ENCODE results near the gene LTF. TPM values are rescaled to one million over a fixed set of nuclear protein-coding genes. Genes with fewer than 3 reads are reported as not detected.

LTF gene
- 1 to 10 TPM; 1.2 to 1.4 (median 1.2) TPM for total RNA-seq
- long read RNA-seq, donor 1: 0 reads
- long read RNA-seq, donor 2: 0 reads

DNA sequence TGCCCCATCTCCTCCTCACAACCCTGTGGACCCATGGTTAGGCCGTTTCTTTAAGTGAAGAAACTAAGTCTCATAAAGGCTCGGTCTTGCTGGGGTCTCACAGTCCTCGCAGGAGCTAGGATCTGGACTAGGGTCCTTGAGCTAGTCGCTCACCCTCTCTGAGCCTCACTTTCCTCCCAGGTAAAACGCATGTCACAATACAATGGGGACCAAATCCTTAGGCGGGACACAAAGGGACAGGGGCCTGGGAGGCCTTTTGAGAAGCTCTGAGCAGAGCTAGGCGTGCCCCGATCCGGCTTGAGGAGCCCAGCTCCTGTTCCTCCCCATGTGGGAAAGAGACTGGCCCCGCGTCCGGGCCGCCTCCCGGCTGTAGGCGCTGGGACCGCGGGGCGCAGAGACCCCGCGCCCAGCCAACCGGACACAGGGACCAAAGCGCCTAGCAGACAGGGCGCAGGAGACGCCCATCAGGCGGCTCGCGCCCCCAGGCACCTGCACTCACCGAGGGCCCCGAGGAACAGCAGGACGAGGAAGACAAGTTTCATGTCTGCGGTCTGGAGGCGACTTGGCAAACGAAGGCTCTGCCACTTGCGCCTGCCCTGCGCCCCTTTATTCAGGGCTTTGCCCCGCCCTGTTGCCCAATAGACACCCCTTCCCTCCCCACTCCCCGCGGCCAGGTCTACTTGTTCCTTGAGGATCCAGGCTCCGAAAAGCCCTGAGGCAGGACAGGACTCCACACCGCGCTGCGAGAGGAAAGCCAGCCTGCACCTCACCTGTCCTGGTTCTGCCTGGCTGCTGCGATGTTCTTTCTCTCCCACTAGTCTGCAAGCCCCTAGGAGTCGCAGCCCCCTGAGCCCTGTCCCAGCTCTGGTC, at the start of gene LTF:
LTF (minus strand) TSS at position 580 of the 870 bp plus-strand sequence; CDS start at position 542, 38 bp downstream.
- Histone ChIP-seq H3K4me3 (no peak within 1 kb of the TSS), H3K9me3 (no peaks in the 10 kb centered on the region), H3K36me3 (ENCODE audit: low read depth) (no peaks in the 10 kb centered on the region), H3K4me1 (ENCODE audit: low read depth) (no peaks in the 10 kb centered on the region)
- TF ChIP-seq, protein P1, sequence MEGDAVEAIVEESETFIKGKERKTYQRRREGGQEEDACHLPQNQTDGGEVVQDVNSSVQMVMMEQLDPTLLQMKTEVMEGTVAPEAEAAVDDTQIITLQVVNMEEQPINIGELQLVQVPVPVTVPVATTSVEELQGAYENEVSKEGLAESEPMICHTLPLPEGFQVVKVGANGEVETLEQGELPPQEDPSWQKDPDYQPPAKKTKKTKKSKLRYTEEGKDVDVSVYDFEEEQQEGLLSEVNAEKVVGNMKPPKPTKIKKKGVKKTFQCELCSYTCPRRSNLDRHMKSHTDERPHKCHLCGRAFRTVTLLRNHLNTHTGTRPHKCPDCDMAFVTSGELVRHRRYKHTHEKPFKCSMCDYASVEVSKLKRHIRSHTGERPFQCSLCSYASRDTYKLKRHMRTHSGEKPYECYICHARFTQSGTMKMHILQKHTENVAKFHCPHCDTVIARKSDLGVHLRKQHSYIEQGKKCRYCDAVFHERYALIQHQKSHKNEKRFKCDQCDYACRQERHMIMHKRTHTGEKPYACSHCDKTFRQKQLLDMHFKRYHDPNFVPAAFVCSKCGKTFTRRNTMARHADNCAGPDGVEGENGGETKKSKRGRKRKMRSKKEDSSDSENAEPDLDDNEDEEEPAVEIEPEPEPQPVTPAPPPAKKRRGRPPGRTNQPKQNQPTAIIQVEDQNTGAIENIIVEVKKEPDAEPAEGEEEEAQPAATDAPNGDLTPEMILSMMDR (IDR thresholded peaks at IDR 0.05): no peak
- intact Hi-C loops (cut with DNase I, micrococcal nuclease): no loop called here
- no peak for DNase-seq
- no peak for ATAC-seq

DNA sequence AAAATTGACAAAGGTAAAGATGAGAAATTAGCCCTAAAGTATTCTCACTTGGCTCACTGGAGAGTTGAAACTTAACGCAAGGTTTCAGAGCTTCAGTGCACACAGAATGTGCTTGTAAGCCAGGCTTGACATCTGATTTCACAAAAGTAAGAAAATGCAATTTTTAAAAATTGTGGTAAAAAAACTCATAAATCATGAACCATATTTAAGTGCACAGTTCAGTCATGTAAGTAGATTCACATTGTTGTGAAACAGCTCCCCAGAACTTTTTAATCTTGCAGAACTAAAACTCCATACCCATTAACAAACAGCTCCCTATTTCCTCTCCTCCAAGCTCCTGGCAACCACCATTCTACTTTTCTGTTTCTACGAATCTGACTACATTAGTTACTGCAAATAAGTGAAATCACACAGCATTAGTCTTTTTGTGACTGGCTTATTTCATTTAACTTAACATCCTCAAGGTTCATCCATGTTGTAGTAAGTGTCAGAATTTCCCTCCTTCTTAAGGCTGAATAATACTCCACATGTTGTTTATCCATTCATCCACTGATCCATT, 47.6 kb upstream of the LTF start:
- DNase-seq: no peak
- Histone ChIP-seq H3K36me3 (ENCODE audit: low read depth) (no peaks in the 10 kb centered on the region), H3K9me3 (no peaks in the 10 kb centered on the region), H3K4me1 (ENCODE audit: low read depth) (no peaks in the 10 kb centered on the region), H3K4me3 (no peak overlapping the region)
- TF ChIP-seq, protein P1 (IDR thresholded peaks at IDR 0.05): no peak
- intact Hi-C loops (cut with DNase I, micrococcal nuclease): no loop called here
- no peak for ATAC-seq

DNA sequence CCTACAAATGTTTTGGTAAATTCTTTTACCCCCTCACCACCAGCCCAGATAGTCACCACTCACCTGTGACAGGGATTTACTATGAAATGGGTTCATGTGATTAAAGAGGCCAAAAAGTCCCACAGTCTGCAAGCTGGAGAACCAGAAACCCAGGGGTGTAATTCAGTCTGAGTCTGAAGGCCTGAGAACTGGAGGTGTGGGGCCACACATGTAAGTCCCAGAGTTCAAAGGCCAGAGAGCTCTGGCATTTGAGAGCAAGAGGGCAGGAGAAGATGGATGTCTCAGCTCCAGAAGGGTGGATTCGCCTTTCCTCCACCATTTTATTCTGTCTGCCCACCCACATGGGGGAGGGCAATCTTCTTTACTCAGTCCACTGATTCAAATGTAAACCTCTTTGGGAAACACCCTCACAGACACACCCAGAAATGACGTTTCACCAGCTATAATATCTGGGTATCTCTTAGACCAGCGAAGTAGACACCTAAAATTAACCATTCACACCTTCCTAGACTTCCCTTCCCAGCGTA, 45.0 kb upstream of the LTF start:
- TF ChIP-seq, protein P1 (IDR thresholded peaks at IDR 0.05): no peak
- ATAC-seq: no peak
- intact Hi-C loops (cut with DNase I, micrococcal nuclease): no loop called here
- Histone ChIP-seq H3K9me3 (no peaks in the 10 kb centered on the region), H3K36me3 (ENCODE audit: low read depth) (no peaks in the 10 kb centered on the region), H3K4me1 (ENCODE audit: low read depth) (no peaks in the 10 kb centered on the region), H3K4me3 (no peak overlapping the region)
- no peak for DNase-seq

DNA sequence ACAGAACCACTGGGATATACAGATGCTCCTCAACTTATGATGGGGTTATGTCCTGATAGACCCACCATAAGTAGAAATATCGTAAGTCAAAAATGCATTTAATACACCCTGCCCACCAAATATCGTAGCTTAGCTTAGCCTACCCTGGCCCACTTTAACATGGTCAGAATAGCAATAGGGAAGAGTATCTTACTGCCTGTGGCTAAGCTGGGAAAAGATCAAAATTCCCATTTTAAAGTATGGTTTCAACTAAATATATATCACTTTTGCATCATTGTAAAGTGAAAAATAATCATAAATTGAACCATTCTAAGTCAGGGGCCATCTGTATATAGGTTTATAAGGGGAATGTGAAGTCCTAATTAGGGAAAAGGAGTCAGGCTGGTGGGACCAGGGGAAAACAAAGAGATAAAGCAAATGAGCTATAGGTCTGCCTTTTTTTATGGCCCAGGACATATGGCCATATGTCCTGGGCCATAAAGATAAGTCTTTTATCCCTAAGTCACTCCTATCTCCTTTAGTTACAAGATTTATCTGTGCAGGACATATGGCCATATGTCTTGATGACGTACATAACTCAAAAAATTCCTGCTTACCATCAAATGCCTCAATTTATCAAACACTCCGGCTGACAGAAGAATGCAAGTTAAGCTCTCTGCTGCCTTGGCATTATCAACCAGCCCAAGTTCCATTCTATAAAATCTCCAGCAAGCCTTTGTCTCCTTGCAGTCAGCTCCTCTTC, 44.3 kb upstream of the LTF start:
- DNase-seq (no peak), ATAC-seq (no peak)
- Histone ChIP-seq H3K36me3 (ENCODE audit: low read depth) (no peaks in the 10 kb centered on the region), H3K4me1 (ENCODE audit: low read depth) (no peaks in the 10 kb centered on the region), H3K4me3 (no peak overlapping the region), H3K9me3 (no peaks in the 10 kb centered on the region)
- intact Hi-C loops (cut with DNase I, micrococcal nuclease): no loop called here
- TF ChIP-seq, protein P1 (IDR thresholded peaks at IDR 0.05): no peak

DNA sequence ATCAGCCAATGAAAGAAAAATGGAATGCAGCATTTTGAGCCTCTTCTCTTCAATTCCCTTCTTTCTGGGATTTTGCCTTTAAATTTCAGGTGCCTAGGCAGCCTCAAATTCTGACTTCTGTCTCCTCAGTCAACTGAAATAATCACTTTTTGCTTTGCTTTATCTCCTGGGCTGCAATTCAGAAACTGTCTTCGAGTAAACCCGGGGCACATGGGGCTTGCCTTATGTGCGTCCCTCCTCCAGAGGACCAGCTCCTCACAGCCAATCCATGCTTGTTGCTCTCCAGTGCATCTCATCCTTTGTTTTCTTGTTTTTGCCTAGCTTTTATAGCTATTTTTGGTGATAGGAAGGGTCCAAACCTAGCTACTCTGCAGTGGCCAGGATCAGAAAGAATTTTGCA, 41.8 kb upstream of the LTF start:
- no peak overlapping the region for H3K4me3 ChIP-seq
- ATAC-seq: no peak
- no peaks in the 10 kb centered on the region for H3K36me3 ChIP-seq (ENCODE audit: low read depth)
- H3K4me1 ChIP-seq (ENCODE audit: low read depth): no peaks in the 10 kb centered on the region
- intact Hi-C loops (cut with DNase I, micrococcal nuclease): no loop called here
- TF ChIP-seq, protein P1 (IDR thresholded peaks at IDR 0.05): no peak
- DNase-seq: no peak
- H3K9me3 ChIP-seq: no peaks in the 10 kb centered on the region

Measured in mucosa of descending colon (tissue), 3 donors.